NOMO-1 treated with DMSO at 0.1 percent for 48 hours (cell line): ENCODE measurements around the gene KAT6B.

Experiments used
- DNase-seq: peaks from one replicate; lab custom pipeline; 2025; ENCODE audit not compliant: unreplicated experiment; lab: John Stamatoyannopoulos, UW

Gene KAT6B

DNA sequence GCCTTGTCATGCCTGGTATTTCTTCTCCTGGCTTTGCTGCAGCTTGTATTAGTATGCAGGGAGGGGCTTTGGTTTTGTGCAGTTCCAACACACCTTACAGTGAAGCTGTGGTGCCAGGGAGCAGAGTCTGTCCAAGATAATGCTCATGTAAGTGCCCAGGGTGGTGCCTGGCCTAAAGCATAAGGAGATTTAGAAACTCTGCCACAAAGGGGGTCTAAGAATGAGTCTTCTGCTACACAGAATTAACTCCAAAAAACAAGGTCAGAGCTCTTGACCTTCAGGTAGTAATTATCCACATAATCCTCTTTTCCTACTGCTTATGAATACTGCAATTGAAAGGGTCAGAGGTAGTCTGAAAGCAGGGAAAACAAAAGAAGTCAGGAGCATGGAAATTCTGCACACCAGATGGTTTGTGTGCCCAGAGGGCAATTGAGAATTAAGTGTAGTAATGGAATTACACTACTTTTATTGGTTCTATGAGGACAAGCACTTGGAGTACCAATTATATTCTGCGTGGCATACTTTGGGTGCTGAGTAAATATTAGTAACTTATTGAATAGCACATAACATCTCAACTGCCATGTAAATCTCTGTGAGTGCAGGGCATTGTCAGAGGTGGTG is 121.5 kb downstream of the KAT6B start:
- DNase-seq = no peak

DNA sequence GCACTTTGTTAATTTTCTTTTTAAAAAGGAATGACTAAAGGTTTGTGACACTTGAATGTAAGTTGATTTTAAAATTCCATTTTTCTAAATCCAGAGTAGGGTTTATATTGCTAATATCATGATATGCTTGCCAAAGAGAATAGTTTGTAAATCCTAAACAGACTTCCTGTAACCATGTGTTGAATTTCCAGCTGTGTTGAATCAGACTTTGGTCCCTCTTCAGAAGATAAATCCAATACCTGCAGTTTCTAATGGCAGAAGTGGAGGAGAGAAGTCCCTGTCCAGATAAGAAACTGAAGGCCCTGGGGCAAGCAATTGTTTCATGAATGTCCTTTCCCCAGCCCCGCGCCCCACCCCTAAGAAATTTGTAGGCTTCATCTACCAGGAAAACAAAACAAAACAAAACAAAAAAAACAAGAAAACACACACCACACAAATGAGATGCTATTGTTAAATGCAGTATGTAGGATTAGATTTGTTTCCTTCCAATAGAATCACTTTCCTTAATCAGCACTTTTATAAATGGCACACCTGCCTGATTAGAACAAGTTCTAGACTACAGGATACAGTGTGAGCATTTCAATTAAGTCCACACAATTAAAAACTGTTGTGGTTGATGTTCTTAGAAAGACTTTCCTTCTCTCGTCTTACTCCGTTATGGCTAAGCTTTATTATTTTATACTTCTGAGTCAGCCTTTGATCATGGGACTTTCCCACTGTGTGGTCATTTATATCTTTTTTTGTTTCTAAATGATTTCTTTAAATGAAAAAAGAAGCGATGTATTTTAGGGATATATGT is 122.8 kb downstream of the KAT6B start:
- no peak for DNase-seq

DNA sequence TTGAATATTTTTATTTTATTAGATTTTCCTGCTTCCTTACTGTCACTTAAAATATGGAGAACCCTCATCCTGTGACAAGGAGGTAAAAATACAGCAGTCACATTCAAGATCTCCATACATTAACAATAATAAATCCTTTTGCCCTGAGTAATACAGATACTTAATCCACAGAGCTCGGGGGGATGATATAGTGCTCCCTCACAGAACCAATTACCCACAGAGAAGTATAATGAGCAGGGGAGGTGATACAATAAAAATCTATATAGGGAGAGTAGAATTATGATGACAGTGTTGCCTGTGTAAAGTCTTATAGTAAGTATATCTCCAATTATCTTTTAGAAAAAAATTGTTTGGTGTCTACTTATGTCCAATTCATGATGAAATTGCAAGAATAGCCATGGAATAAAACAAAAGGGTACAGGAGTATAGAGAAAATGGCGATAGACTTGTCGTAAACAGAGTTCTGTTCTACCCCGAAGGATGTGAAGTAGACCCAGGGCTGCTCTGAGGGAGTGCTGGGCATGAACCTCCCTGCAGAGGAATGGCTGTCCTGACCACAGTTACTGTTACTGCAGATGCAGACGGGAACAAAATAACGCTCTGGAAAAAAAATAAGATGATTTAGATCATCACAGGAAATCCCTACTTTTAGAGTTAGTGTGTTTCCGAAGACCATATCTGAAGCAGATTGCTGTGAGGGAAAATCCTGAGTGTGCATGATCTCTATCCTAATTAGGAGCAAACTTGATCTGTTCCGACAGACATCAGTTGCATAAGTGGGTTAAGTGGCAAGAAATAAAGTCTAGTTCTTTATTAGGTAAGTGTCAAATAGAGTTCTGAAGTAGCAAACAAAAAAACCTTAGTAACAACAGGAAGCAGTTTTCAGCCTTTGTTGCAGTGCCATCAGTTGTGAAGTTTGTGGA is 123.7 kb downstream of the KAT6B start:
- no peak for DNase-seq

DNA sequence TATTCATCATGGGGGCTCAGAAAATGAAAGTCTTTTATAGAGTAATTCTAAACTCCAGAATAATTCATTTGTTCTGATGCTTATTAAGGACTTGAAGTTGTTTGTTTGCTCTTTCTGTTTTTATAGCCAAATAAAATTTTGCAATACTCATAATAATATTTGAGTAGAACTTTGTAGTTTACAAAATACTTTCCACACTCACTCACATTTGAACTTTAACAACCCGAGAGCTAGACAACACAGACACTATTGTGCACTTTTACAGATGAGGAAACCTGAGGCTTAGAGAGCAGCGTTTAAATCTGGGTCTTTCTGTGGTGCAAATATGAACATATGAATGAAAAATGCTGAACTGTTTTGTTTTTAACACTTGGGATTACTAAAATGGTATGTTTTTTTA is 126.8 kb downstream of the KAT6B start:
- DNase-seq = no peak

DNA sequence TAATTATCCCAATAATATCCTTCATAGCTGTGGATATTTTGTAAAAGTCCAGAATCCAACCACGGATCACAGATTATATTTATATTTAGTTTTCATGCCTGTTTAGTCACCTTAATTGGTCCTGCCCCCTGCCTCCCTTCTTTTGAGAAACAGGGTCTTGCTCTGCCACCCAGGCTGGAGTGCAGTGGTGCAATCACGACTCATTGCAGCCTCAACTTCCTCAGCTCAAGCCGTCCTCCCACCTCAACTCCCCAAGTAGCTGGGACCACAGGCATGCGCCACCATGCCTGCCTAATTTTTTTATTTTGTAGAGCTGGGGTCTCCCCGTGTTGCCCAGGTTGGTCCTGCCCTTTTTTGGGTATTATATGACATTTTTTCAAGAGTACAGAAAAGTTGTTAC is 129.4 kb downstream of the KAT6B start:
- no peak for DNase-seq

DNA sequence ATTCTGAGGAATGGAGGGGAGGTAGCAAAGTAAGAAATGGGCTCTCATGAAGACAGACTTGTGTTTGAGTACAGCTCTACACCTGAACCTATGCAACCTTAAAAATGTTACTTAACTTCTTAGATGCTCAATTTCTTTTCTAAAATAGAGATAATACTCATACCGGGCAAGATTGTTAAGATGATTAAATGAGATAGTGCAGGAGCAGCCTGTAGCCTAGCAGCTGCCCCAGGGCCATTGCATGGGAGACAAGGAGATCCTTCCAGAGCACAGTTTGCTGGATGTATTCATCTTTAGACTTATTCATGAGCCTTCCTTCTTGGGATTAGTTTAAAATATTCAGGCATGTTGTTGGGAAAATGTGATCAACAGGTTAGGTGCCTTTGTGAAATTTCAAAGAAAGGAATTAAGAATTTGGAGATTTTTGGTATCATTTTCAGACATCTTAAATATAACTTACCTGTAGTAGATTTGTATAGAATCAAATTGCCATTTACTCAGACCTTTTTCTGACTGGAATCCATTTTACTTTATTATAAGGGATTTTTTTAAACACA is 130.2 kb downstream of the KAT6B start:
- no peak for DNase-seq

DNA sequence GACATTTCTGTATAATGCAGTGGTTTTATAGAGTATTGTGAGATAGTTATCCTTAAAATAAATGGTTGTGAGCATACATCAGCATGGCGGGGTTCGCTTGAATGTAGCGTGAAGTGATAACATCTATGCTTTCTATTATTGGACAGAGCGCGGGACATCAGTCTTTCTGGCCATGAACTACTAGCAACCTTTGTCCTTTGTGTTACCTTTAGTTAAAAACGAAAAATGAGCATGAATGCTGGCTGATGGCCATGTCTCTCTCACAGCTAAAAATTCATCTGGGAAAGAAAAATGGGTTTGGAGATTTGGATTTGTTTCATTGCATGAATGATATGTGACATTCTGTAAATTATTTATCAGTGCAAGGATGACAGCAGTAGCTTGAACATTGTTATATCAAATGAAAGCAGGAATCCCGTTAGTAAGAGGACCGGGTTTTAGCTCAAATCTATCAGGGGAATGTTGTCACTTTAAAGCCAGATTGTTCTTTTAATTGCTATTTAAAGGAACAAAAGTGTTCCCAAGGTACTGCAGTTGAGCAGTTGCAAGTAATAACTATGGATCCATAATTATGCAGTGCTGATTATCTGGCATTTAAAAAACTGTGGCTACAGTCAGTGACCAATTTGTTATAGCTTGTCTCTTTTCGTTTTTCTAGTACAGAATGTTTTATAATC is 131.0 kb downstream of the KAT6B start:
- no peak for DNase-seq

DNA sequence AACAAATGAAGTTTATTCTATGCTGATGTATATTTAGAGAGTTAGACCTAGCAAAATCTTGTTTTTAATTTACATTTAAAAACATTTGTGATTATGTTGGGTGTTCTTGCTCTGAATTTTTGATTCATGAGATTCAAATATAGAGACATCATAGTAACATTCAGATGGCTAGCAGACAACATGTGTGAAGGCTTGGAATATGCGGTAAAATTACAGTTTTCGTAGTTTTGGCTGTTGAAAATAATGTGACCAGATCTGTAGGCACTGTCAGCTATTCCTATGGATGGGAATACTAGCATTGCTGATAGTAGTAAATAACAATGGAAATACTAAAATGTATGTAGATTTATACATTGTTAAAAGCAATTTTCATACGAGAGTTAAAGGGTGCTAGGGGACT is 131.9 kb downstream of the KAT6B start:
- DNase-seq = no peak

DNA sequence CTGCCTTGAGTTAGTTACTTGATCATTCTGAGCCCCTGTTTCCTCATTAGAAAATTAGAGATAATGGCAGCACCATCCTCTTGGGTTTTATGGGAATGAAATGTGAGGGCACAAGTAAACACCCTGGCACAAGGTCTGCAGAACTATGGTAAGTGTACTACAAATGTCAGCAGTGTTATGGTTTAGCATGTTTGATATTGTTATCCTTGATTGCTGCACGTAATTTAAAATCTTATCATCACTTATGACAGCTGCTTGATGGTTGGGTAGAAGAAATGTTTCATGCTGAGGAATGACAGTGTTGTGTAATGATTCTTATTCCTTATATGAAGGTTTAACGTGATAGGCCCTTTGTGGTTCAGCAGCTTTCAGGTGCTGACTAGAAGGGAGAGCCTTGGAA is 134.3 kb downstream of the KAT6B start:
- no peak for DNase-seq

DNA sequence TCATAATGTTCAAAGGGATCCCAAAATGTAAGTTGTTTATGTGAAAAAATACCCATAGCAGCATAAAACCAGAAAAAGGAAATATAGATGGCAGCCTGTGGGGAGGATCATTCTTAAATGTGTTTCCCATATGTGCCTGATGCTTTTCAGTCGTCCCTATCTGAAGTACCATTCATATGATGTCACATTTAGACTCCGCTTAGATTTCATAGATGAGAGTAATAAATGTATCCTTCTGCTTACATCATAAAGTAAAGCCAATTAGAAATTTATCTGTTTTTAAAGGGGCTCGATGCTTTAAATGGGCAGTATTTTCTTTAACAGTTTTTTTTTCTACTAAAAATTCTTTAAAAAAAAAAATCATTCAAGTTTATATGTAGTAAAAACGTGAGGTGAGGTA is 136.1 kb downstream of the KAT6B start:
- DNase-seq = no peak

DNA sequence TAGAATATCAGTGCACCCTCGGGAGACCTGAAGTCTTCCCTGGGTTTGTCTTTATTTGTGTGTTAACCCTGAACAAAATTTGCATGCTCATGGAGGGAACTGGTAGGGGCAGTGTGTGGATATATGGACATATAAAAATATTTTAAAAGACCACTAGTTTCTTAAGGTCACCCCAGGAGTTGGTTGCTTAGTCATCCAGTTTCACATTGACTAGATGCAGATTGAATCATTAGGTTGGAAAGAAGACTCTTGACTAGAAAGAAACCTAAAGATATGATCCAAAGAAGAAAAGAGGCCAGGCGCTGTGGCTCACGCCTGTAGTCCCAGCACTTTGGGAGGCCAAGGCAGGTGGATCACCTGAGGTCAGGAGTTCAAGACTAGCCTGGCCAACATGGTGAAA is 137.1 kb downstream of the KAT6B start:
- DNase-seq = no peak

DNA sequence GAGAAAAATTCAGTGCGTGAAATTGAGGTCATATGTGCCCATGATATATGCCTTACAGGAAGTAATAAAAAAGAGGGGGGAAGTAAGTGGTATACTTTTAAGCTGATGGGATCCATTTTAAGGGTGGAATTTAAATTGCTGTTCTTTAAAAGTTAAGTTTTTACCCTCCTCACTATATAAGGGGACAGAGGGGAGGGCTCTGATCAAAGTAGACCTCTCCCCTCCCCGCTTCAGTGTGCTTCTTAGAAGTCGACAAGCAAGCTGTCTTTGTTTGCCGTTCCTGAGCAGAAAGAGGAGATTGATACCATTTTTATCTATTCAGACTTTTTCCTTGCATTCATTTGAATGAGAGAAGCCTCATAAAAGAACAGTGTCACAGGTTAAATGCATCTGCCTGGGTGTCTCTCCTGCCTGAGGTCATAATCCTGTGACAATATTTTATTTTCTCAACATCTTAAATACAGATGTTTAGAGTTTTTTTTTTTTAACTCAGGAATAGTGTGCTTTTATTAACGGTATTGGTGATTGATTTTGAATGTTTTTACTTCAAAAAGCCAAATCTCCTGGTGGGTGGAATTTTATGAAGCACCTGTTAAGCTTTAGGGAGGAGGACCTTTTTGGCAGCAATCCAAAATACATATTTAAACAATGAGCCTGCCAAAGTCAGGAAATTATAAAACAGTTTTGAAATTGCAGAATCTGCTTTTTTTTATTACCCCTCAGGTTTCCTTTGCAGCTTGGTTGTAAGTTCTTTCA is 141.7 kb downstream of the KAT6B start:
- peak; percentile 75 for DNase-seq

DNA sequence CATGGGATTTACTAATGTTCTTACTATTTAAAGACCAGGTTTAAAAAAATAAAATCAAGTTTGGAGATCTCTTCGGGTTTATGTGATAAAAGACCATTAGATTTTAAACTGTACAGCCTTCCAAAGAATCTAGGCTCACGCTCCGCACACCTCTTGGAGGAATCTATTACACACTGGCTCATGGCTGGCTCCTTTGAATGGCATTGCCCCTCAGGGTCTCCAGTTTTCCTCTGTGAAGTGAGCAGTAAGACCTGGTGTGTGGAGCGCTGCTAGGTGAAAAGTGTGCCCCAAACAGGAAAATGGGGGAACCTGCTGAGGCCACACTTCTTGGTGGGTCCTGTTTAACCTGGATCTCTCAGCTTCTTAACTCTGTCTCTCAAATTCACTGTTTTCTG is 142.3 kb downstream of the KAT6B start:
- DNase-seq = no peak

DNA sequence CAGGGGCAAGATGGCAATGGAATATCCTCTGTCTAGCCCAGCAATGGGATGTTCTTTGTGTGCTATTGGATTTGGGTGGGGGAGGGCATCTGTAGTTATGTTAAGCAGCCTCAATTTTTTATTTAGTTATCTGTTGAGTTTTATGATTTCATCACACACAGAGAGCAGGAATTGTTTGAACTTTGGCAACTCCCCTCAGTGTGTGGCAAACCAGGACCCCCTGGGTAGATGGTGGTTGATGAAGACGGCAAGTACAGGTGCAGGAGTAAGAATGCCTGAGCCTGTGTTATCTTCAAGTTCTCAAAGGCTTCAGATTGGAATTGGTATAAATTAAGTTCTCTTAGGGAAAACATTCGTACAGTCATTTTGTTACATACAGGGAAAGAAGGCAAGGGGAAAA is 142.7 kb downstream of the KAT6B start:
- no peak for DNase-seq

DNA sequence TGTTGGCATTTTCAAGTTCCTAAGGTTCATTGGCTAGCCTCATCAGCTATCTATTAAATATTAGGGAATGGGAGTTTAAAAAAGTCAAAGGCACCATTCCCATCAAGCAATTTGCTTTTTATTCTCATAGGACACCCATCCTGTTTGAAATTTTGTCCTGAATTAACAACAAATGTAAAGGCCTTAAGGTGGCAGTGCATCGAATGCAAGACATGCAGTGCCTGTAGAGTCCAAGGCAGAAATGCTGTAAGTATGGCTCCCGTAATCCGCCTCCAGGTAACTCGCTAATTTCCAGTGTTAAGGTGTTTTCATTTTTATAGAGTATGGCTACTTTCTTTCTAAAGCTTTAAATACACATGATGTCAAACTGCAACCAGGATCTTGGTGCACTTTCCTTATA is 143.1 kb downstream of the KAT6B start:
- DNase-seq = no peak

DNA sequence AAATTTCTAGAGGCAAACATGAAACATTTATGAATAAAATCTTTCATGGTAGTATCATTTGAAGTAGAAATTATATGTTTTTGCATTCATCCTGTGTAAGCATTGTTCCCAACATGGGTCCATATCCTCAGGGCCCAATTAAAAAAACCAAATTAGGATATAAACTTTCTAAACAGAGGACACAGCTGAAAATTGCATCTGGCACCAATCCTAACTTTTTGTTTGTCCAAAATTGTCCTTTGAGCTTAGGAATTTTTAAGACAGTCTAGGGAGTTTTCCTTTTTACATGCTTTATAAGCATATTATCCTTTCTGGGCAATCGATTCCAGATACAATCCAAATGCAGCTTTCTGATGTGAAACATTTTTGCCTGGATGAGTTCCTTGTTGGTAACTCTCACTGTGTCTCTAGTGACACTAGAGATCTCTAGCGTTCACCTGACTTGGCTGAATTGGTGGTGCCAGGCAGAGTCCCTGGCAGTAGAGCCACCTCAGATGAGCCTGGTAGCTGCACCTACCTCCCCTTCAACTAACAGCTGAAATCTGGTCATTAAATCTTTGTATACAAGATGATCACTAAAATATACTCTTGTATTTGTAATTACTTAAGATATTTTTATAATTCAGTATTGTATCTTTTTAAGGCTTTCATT is 147.5 kb downstream of the KAT6B start:
- DNase-seq = no peak

DNA sequence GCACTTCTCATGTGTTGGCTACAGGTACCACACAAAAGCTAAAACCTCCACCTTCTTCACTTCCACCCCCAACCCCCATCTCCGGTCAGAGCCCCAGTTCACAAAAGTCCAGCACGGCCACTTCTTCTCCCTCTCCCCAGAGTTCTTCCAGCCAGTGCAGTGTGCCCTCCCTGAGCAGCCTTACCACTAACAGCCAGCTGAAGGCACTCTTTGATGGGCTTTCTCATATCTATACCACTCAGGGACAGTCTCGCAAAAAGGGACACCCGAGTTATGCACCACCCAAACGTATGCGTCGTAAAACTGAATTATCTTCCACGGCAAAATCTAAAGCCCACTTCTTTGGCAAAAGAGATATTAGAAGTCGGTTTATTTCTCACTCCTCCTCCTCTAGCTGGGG is 149.4 kb downstream of the KAT6B start:
- DNase-seq = no peak

DNA sequence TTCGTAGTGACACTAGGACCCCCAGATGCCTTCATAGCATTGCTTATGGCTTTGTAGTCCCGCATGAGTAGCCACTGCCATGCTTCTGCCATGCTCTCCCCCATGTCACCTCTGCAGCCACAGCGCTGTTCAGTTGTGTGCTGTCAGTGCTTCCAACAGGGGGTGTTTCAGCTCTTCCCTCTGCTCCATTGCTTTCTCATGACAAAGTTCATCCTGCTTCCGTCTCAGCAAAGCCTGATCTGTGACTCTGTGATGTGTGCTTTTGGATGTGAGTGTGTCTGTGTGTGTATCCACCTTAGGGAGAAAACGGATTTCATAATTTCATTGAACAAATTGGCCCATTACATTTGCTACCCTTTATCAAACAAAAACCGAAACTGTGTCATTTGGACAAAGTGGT is 150.2 kb downstream of the KAT6B start:
- no peak for DNase-seq

DNA sequence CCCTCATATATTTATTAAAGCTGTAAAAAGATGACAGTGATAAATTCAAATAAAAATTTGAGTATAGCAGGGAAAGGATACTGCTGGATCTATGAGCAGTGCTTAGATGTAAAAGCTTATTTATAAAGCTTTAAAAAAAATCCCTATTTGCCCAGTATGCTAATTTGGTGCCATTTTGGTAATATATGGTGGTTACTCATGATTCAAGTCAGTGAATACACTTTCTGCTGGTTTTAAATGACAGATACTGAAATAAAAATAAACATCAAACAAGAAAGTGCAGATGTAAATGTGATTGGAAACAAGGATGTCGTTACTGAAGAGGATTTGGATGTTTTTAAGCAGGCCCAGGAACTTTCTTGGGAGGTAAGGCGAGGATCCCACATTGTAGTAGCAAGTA is 150.7 kb downstream of the KAT6B start:
- DNase-seq = no peak
